Measurements from ENCODE around the gene ACTL7A.

- TF ChIP-seq CTCF (IDR thresholded peaks at IDR 0.05) (no peak), POLR2A (IDR thresholded peaks at IDR 0.05) (no peak), EP300 (IDR thresholded peaks at IDR 0.05) (no peak), POLR2AphosphoS5 (IDR thresholded peaks at IDR 0.05) (no peak)
Measured at GRCh38 chr9:108831496-108832178, 30.4 kb upstream of the ACTL7A start.
